Endometrial microvascular endothelial cells (primary cell): ENCODE results near the gene KCTD17. TPM values are rescaled to one million over a fixed set of nuclear protein-coding genes. Genes with fewer than 3 reads are reported as not detected.

Experiments
- in situ Hi-C: cut with HindIII; loops from 2 replicates; pipeline ENCODE4 v1.10.0; 2017; ENCODE audit warnings: low sequenced_read_pairs, low pct_unique_long_range_greater_than_20kb; ENCODE audit errors: inconsistent ontology term
- total RNA-seq: library from RNA; depleted of rRNA; stranded (reverse); fragments of >200 nt; gene quantifications from one replicate; pipeline ENCODE4 v1.2.3, GENCODE V29; 2015; ENCODE audit errors: inconsistent ontology term

The KCTD17 gene
- total RNA-seq, 1 donor from 2014 or later: 50.5 TPM

GRCh38 chr22:37033605-37034430 lies 17.7 kb upstream of the KCTD17 start:
- in situ Hi-C loops: loop anchor here (10.0 kb wide), 1 partner anchor 259 kb away; the partner anchor contains the start of gene IFT27

- in situ Hi-C loops: loop anchor here (10.0 kb wide), 1 partner anchor 262 kb away; the partner anchor contains the start of gene IFT27
Observed at GRCh38 chr22:37036655-37037377, 14.7 kb upstream of the KCTD17 start.

- in situ Hi-C loops: loop anchor here (10.0 kb wide), 1 partner anchor 263 kb away; the partner anchor contains the start of gene IFT27
Observed at GRCh38 chr22:37037669-37038068, 13.9 kb upstream of the KCTD17 start.

- in situ Hi-C loops: loop anchor here (10.0 kb wide), 1 partner anchor 265 kb away; the partner anchor contains the start of gene IFT27
Observed at GRCh38 chr22:37039466-37039865, 12.1 kb upstream of the KCTD17 start.

GRCh38 chr22:37043209-37043827 lies 8.2 kb upstream of the KCTD17 start:
- in situ Hi-C loops: no loop called here

- in situ Hi-C loops: no loop called here
Observed at GRCh38 chr22:37043828-37044538, 7.6 kb upstream of the KCTD17 start.

GRCh38 chr22:37044634-37045625 lies 6.6 kb upstream of the KCTD17 start:
- in situ Hi-C loops: no loop called here

GRCh38 chr22:37045958-37046357 lies 5.6 kb upstream of the KCTD17 start:
- in situ Hi-C loops: no loop called here

- in situ Hi-C loops: no loop called here
Observed at GRCh38 chr22:37046589-37046988, 5.0 kb upstream of the KCTD17 start.

GRCh38 chr22:37047006-37047405 lies 4.5 kb upstream of the KCTD17 start:
- in situ Hi-C loops: no loop called here

- in situ Hi-C loops: no loop called here
Observed at GRCh38 chr22:37048133-37048532, 3.4 kb upstream of the KCTD17 start.

- in situ Hi-C loops: no loop called here
Observed at GRCh38 chr22:37049224-37049623, 2.3 kb upstream of the KCTD17 start.

GRCh38 chr22:37050913-37051312 lies 629 bp upstream of the KCTD17 start:
- in situ Hi-C loops: no loop called here

GRCh38 chr22:37052386-37053309 lies 1.1 kb downstream of the KCTD17 start:
- in situ Hi-C loops: no loop called here

- in situ Hi-C loops: no loop called here
Observed at GRCh38 chr22:37053310-37054055, 1.9 kb downstream of the KCTD17 start.

GRCh38 chr22:37054056-37054395 lies 2.5 kb downstream of the KCTD17 start:
- in situ Hi-C loops: no loop called here
